ENCODE data around the gene CFAP61. TPM values are rescaled to one million over a fixed set of nuclear protein-coding genes. Genes with fewer than 3 reads are reported as not detected.

The CFAP61 gene
- total RNA-seq, 1 donor from 2014 or later = not detected

GRCh38 chr20:20020908-20021307, 31.4 kb upstream of the CFAP61 start:
- DNase-seq (ENCODE audit: low read depth) = no peak
- no peaks in the 10 kb centered on the region for H3K9me3 Mint-ChIP-seq (ENCODE audit: unreplicated experiment)
- no peak overlapping the region for H3K4me2 ChIP-seq (ENCODE audit: low read length)
- no peak overlapping the region for H2AFZ ChIP-seq (ENCODE audit: low read depth, low read length)
- no peaks in the 10 kb centered on the region for H3K27me3 Mint-ChIP-seq (ENCODE audit: low read depth, unreplicated experiment)
- no peaks in the 10 kb centered on the region for H3K9me3 ChIP-seq (ENCODE audit: insufficient read depth, low read depth, low read length)
- H3K27me3 ChIP-seq (ENCODE audit: insufficient read depth, low read length) = no peaks in the 10 kb centered on the region
- peaks cover 42% of the 10 kb centered on the region for H3K4me1 Mint-ChIP-seq (ENCODE audit: low read depth, unreplicated experiment)
- H3K79me2 ChIP-seq (ENCODE audit: insufficient read depth, low read length) = peaks cover 89% of the 10 kb centered on the region
- FAIRE-seq = no peak
- no peak overlapping the region for H3K4me3 ChIP-seq (ENCODE audit: insufficient read depth, low read depth, low read length)
- H3K27ac Mint-ChIP-seq (ENCODE audit: unreplicated experiment) = no peak overlapping the region
- H3K27ac ChIP-seq (ENCODE audit: low read depth, low read length) = no peak overlapping the region
- peaks cover 10% of the 10 kb centered on the region for H3K36me3 Mint-ChIP-seq (ENCODE audit: low read depth, unreplicated experiment)
- H3K4me3 Mint-ChIP-seq (ENCODE audit: unreplicated experiment) = peak overlapping the region; percentile 30
- peaks cover 6% of the 10 kb centered on the region for H3K36me3 ChIP-seq (ENCODE audit: insufficient read depth, low read length)
- TF ChIP-seq, protein P1, sequence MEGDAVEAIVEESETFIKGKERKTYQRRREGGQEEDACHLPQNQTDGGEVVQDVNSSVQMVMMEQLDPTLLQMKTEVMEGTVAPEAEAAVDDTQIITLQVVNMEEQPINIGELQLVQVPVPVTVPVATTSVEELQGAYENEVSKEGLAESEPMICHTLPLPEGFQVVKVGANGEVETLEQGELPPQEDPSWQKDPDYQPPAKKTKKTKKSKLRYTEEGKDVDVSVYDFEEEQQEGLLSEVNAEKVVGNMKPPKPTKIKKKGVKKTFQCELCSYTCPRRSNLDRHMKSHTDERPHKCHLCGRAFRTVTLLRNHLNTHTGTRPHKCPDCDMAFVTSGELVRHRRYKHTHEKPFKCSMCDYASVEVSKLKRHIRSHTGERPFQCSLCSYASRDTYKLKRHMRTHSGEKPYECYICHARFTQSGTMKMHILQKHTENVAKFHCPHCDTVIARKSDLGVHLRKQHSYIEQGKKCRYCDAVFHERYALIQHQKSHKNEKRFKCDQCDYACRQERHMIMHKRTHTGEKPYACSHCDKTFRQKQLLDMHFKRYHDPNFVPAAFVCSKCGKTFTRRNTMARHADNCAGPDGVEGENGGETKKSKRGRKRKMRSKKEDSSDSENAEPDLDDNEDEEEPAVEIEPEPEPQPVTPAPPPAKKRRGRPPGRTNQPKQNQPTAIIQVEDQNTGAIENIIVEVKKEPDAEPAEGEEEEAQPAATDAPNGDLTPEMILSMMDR (IDR thresholded peaks at IDR 0.05; ENCODE audit: insufficient read depth, low read depth, low read length) = no peak
- TF ChIP-seq EZH2 (IDR thresholded peaks at IDR 0.05; ENCODE audit: insufficient read depth, low read length) = no peak
- no peak overlapping the region for H3K9ac ChIP-seq (ENCODE audit: low read length)
- H4K20me1 ChIP-seq (ENCODE audit: insufficient read depth, low read length) = peaks cover 75% of the 10 kb centered on the region
- peaks cover 13% of the 10 kb centered on the region for H3K4me1 ChIP-seq (ENCODE audit: insufficient read depth, low read length)

DNA sequence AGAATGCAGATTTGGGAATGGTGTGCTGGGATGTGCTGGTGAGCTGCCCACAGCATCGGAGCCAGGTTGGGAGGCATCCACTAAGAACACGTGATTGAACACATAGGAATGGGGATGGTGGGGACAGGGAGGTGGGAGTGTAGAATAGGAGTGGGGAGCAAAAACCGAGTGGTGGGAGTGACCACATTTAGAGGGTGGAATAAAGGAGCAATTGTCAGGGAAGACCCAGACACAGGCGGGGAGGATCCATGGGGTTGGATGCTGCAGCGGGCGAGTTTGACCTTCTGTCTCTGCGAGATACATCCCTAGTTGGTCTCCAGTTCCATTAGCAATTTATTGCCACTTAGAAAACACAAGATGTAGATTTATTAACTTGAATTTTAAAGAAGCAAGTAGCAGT, 30.5 kb upstream of the CFAP61 start:
- H3K4me3 Mint-ChIP-seq (ENCODE audit: unreplicated experiment) = peak overlapping the region; percentile 17
- H3K9me3 Mint-ChIP-seq (ENCODE audit: unreplicated experiment) = no peaks in the 10 kb centered on the region
- FAIRE-seq (no peak), DNase-seq (ENCODE audit: low read depth) (no peak)
- H3K9me3 ChIP-seq (ENCODE audit: insufficient read depth, low read depth, low read length) = no peaks in the 10 kb centered on the region
- no peaks in the 10 kb centered on the region for H3K27me3 Mint-ChIP-seq (ENCODE audit: low read depth, unreplicated experiment)
- H3K36me3 ChIP-seq (ENCODE audit: insufficient read depth, low read length) = peaks cover 8% of the 10 kb centered on the region
- H4K20me1 ChIP-seq (ENCODE audit: insufficient read depth, low read length) = peaks cover 78% of the 10 kb centered on the region
- no peaks in the 10 kb centered on the region for H3K27me3 ChIP-seq (ENCODE audit: insufficient read depth, low read length)
- H3K4me1 ChIP-seq (ENCODE audit: insufficient read depth, low read length) = peaks cover 13% of the 10 kb centered on the region
- no peak overlapping the region for H3K9ac ChIP-seq (ENCODE audit: low read length)
- H2AFZ ChIP-seq (ENCODE audit: low read depth, low read length) = no peak overlapping the region
- TF ChIP-seq, protein P1 (IDR thresholded peaks at IDR 0.05; ENCODE audit: insufficient read depth, low read depth, low read length) = no peak
- TF ChIP-seq EZH2 (IDR thresholded peaks at IDR 0.05; ENCODE audit: insufficient read depth, low read length) = no peak
- peaks cover 42% of the 10 kb centered on the region for H3K4me1 Mint-ChIP-seq (ENCODE audit: low read depth, unreplicated experiment)
- H3K4me3 ChIP-seq (ENCODE audit: insufficient read depth, low read depth, low read length) = no peak overlapping the region
- H3K36me3 Mint-ChIP-seq (ENCODE audit: low read depth, unreplicated experiment) = peaks cover 12% of the 10 kb centered on the region
- H3K79me2 ChIP-seq (ENCODE audit: insufficient read depth, low read length) = peaks cover 98% of the 10 kb centered on the region
- no peak overlapping the region for H3K4me2 ChIP-seq (ENCODE audit: low read length)
- no peak overlapping the region for H3K27ac ChIP-seq (ENCODE audit: low read depth, low read length)
- peak overlapping the region; percentile 8 for H3K27ac Mint-ChIP-seq (ENCODE audit: unreplicated experiment)

GRCh38 chr20:20022498-20022897, 29.8 kb upstream of the CFAP61 start:
- Histone ChIP-seq H3K9ac (ENCODE audit: low read length) (no peak overlapping the region), H4K20me1 (ENCODE audit: insufficient read depth, low read length) (peaks cover 81% of the 10 kb centered on the region), H3K4me3 (ENCODE audit: insufficient read depth, low read depth, low read length) (no peak overlapping the region), H3K27me3 (ENCODE audit: insufficient read depth, low read length) (no peaks in the 10 kb centered on the region), H3K27ac (ENCODE audit: low read depth, low read length) (no peak overlapping the region), H3K4me1 (ENCODE audit: insufficient read depth, low read length) (peaks cover 13% of the 10 kb centered on the region), H2AFZ (ENCODE audit: low read depth, low read length) (no peak overlapping the region), H3K36me3 (ENCODE audit: insufficient read depth, low read length) (peaks cover 15% of the 10 kb centered on the region), H3K79me2 (ENCODE audit: insufficient read depth, low read length) (peaks cover 99% of the 10 kb centered on the region), H3K4me2 (ENCODE audit: low read length) (no peak overlapping the region), H3K9me3 (ENCODE audit: insufficient read depth, low read depth, low read length) (no peaks in the 10 kb centered on the region)
- TF ChIP-seq, protein P1 (IDR thresholded peaks at IDR 0.05; ENCODE audit: insufficient read depth, low read depth, low read length) = no peak
- no peak for TF ChIP-seq EZH2 (IDR thresholded peaks at IDR 0.05; ENCODE audit: insufficient read depth, low read length)
- no peaks in the 10 kb centered on the region for H3K27me3 Mint-ChIP-seq (ENCODE audit: low read depth, unreplicated experiment)
- H3K9me3 Mint-ChIP-seq (ENCODE audit: unreplicated experiment) = no peaks in the 10 kb centered on the region
- peaks cover 44% of the 10 kb centered on the region for H3K4me1 Mint-ChIP-seq (ENCODE audit: low read depth, unreplicated experiment)
- no peak for DNase-seq (ENCODE audit: low read depth)
- H3K4me3 Mint-ChIP-seq (ENCODE audit: unreplicated experiment) = no peak overlapping the region
- no peak overlapping the region for H3K27ac Mint-ChIP-seq (ENCODE audit: unreplicated experiment)
- H3K36me3 Mint-ChIP-seq (ENCODE audit: low read depth, unreplicated experiment) = peaks cover 12% of the 10 kb centered on the region
- FAIRE-seq = no peak

All from astrocyte (in vitro differentiated cells and primary cell).